22Rv1 (cell line): ENCODE results near the gene MIPOL1.

ENCODE experiments used
- ZFX ChIP-seq: fragments of 450-650 bp; IDR thresholded peaks from 2 replicates; pipeline ENCODE4 v1.6.1; 2017; ENCODE audit warnings: antibody characterized with exemption, borderline replicate concordance
- TF ChIP-seq, protein P1 (sequence below): fragments of 450-650 bp; IDR thresholded peaks from 2 replicates; pipeline ENCODE4 v1.5.1; 2017; ENCODE audit warnings: mild to moderate bottlenecking

DNA sequence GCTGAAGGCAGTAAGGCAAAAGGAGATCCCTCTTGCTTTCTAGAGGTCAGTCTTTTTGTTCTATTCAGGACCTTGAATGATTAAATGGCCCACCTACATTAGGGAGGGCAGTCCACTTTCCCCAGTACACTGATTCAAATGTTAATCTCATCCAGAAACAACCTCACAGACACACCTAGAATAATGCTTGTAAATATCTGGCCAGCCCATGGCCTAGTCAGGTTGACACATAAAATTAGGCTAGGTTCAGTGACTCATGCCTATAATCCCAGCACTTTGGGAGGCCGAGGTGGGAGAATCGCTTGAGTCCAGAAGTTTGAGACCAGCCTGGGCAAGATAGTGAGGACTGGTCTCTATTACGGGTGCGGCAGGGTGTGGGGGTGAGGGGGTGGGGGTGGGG lies 43.5 kb downstream of the MIPOL1 start:
- TF ChIP-seq, protein P1, sequence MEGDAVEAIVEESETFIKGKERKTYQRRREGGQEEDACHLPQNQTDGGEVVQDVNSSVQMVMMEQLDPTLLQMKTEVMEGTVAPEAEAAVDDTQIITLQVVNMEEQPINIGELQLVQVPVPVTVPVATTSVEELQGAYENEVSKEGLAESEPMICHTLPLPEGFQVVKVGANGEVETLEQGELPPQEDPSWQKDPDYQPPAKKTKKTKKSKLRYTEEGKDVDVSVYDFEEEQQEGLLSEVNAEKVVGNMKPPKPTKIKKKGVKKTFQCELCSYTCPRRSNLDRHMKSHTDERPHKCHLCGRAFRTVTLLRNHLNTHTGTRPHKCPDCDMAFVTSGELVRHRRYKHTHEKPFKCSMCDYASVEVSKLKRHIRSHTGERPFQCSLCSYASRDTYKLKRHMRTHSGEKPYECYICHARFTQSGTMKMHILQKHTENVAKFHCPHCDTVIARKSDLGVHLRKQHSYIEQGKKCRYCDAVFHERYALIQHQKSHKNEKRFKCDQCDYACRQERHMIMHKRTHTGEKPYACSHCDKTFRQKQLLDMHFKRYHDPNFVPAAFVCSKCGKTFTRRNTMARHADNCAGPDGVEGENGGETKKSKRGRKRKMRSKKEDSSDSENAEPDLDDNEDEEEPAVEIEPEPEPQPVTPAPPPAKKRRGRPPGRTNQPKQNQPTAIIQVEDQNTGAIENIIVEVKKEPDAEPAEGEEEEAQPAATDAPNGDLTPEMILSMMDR = no peak
- TF ChIP-seq ZFX = no peak
